ENCODE results near the gene SCLY.

The SCLY gene

GRCh38 chr2:238136820-238137537 lies 76.2 kb downstream of the SCLY start:
- peak in 1 of 56 donors; percentile 10 for DNase-seq

DNA sequence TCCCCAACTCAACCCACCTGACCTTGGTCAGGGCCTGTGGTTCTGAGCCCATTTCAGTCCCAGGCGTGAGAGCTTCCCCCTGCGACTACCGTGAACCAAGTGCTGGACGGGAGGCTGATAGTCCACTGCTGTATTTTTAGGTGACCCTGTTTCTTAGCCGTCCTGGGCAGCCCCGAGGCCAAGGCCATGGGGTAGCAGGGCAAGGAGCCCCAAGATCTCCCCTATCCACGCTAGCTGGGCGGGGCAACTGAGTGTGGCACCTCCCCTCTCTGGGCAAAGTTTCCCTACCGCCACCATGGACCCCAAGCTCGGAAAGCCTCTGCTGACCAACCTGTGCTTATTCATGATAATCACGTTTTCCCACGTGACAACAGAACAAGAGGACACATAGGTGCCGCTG lies 77.1 kb downstream of the SCLY start:
- no peak for DNase-seq

GRCh38 chr2:238138331-238139195 lies 77.8 kb downstream of the SCLY start, which contains the start of gene KLHL30:
TSS of gene KLHL30 (plus strand) at chr2:238138668. CDS start at chr2:238140755, 2,087 bp downstream.
- no peak for DNase-seq

DNA sequence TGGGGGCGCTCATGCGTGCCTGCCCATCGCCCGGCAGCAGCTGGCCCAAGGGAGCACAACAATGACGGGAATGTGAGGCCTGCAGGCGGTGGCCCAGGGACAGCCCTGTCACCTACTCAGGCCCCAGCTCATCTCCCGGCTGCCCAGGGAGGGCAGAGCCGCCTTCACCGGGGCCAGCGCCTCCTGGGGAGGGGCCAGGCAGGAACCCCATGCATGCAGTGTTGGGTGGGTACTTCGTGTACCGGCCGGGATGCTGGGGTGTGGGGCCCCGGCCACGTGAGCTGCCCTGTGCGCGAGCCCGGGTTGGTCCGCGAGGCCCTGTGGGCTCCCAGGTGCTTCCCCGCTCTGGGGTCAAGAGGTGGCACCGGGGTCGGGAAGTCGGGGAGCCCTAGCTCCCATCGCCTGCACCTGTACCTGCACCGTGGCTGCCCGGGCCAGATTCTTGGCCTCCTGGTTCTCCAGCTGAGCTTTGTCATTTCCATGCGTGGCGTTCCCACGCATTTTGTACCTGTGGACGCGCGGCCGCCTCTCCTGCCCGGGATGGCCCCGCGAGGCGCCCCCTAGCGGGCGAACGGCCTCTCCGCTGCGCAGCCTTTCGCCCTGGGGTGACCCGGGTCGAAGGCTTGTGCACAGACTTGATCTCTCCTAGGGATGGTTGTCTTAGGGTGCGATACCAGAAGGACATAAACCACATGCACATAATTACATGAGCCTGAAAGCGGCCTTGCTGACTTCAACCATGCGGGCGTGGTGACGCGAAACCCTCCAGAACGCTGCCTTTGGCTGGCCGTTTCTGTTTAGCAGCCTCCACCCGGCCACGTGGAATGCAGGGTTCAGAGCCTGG lies 78.6 kb downstream of the SCLY start:
- peak in 1 of 56 donors; percentile 20 for DNase-seq

- no peak for DNase-seq
These were observed 79.2 kb downstream of the SCLY start for GRCh38 chr2:238140040-238140439.

DNA sequence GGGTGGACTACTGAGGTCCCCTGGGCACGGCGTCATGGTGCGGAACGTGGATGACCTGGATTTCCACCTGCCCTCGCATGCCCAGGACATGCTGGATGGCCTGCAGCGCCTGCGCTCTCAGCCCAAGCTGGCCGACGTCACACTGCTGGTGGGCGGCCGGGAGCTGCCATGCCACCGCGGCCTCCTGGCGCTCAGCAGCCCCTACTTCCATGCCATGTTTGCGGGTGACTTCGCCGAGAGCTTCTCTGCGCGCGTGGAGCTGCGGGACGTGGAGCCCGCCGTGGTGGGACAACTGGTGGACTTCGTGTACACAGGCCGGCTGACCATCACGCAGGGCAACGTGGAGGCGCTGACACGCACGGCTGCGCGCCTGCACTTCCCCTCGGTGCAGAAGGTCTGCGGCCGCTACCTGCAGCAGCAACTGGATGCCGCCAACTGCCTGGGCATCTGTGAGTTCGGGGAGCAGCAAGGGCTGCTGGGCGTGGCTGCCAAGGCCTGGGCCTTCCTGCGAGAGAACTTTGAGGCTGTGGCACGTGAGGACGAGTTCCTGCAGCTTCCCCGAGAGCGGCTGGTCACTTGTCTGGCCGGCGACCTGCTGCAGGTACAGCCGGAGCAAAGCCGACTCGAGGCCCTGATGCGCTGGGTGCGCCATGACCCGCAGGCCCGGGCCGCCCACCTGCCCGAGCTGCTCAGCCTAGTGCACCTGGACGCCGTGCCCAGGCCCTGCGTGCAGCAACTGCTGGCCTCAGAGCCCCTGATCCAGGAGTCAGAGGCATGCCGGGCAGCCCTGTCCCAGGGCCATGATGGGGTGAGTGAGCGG lies 80.1 kb downstream of the SCLY start:
- DNase-seq: no peak

- no peak for DNase-seq
These were observed 80.9 kb downstream of the SCLY start for GRCh38 chr2:238141541-238142318.

- no peak for DNase-seq
These were observed 81.8 kb downstream of the SCLY start for GRCh38 chr2:238142382-238143205.

GRCh38 chr2:238143239-238143951 lies 82.6 kb downstream of the SCLY start:
- DNase-seq: peak in 1 of 56 donors; percentile 37

DNA sequence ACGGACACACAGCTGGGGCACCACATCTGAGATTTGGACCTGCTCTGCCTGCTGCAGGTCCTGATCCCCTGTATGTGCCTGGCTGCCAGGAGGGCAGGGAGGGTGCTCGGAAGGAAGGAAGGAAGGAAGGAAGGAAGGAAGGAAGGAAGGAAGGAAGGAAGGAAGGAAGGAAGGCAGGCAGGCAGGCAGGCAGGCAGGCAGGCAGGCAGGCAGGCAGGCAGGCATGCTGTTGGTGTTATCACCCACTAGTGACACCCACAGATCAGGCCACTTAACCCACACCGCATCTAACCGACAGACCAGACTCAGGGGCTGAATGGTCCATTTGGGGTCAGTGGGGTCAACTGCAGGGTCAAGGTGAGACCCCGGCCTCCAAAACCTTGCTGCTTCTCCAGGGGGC lies 83.5 kb downstream of the SCLY start:
- DNase-seq: no peak

DNA sequence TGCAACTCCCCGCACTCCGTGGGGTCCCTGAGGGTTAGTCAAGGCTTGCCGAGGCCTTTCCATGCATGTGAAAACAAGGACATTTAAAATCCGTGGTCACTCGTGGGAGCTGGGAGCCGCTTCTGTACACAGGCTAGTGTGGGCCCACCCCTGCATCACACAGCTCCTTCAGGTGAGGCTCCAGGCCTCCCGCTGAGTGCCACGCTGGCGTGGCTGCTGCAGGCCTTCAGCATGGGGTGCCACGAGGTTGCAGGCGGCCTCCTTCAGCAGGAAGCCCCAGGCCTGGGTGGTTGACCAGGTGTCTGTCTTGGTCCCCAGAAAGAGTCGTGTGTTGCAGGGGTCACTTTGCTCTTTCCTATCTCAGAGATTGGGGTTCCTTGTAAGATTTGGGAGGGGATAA lies 84.2 kb downstream of the SCLY start:
- DNase-seq: no peak

GRCh38 chr2:238145851-238146250 lies 85.0 kb downstream of the SCLY start:
- no peak for DNase-seq

GRCh38 chr2:238146884-238147544 lies 86.2 kb downstream of the SCLY start:
- no peak for DNase-seq

- no peak for DNase-seq
These were observed 88.2 kb downstream of the SCLY start for GRCh38 chr2:238148981-238149380.
